PC-3 (cell line): Measurements from ENCODE around the gene NPLOC4. TPM values are rescaled to one million over a fixed set of nuclear protein-coding genes. Genes with fewer than 3 reads are reported as not detected.

Source experiments
- ATAC-seq: fragments of 200-7000 bp; cut with Tn5 transposase; 2 replicates; pipeline ENCODE4 v1.9.1; 2020; ENCODE audit warnings: mild to moderate bottlenecking, moderate library complexity
- BruUV-seq: library from RNA; stranded (reverse); fragments of 400-500 nt; replicated peaks from 2 replicates; lab custom pipeline; 2021; lab: Mats Ljungman, UMichigan
- CTCF ChIA-PET: fragments of 300-600 bp; sonication (Branson Sonifier 250); formaldehyde crosslinking; loops from one replicate; lab custom pipeline; 2022; ENCODE audit warnings: antibody characterized with exemption; lab: Charles Lee
- POLR2A ChIA-PET: fragments of 300-600 bp; sonication (Branson Sonifier 250); formaldehyde crosslinking; loops from one replicate; lab custom pipeline; 2022; ENCODE audit warnings: antibody characterized with exemption; ENCODE audit not compliant: unreplicated experiment; lab: Charles Lee
- DNase-seq: peaks from one replicate; pipeline ENCODE4 v3.0.0-alpha.2; 2015
- H2AFZ ChIP-seq: fragments of 300-600 bp; sonication (generic); 2 replicates; pipeline ENCODE4 v1.6.0; 2016; ENCODE audit warnings: antibody characterized with exemption, low read length
- H3F3A ChIP-seq: fragments of 300-600 bp; sonication (generic); one replicate; pipeline ENCODE4 v1.6.0; 2017; ENCODE audit warnings: antibody characterized with exemption, low read length, control low read depth, mild to moderate bottlenecking; ENCODE audit not compliant: unreplicated experiment
- H3K27ac ChIP-seq: fragments of 300-600 bp; sonication (generic); 2 replicates; pipeline ENCODE4 v1.5.1; 2016; ENCODE audit warnings: mild to moderate bottlenecking, low read length
- H3K27me3 ChIP-seq: fragments of 300-600 bp; sonication (generic); 2 replicates; pipeline ENCODE4 v1.6.1; 2016; ENCODE audit warnings: low read length, mixed read lengths
- H3K36me3 ChIP-seq: fragments of 300-600 bp; sonication (generic); 2 replicates; pipeline ENCODE4 v1.6.1; 2016; ENCODE audit warnings: low read depth, mixed run types, low read length, mixed read lengths
- H3K4me1 ChIP-seq: fragments of 300-600 bp; sonication (generic); 2 replicates; pipeline ENCODE4 v1.5.1; 2016; ENCODE audit warnings: low read length; ENCODE audit not compliant: insufficient read depth
- H3K4me2 ChIP-seq: fragments of 300-600 bp; sonication (generic); 2 replicates; pipeline ENCODE4 v1.6.0; 2016; ENCODE audit warnings: low read length
- H3K4me3 ChIP-seq: fragments of 300-600 bp; sonication (generic); 2 replicates; pipeline ENCODE4 v1.5.1; 2016; ENCODE audit warnings: mild to moderate bottlenecking, low read length, mixed read lengths
- H3K79me2 ChIP-seq: fragments of 300-600 bp; sonication (generic); 2 replicates; pipeline ENCODE4 v1.6.1; 2017; ENCODE audit warnings: low read length, mixed read lengths
- H3K9ac ChIP-seq: fragments of 300-600 bp; sonication (generic); 2 replicates; pipeline ENCODE4 v1.6.0; 2016; ENCODE audit warnings: mild to moderate bottlenecking, low read length
- H3K9me2 ChIP-seq: fragments of 300-600 bp; sonication (generic); replicated peaks from 2 replicates; pipeline ENCODE4 v1.6.1; 2016; ENCODE audit warnings: mixed run types, low read length, mixed read lengths
- H3K9me3 ChIP-seq: fragments of 300-600 bp; sonication (generic); 2 replicates; pipeline ENCODE4 v1.6.1; 2016; ENCODE audit warnings: low read length, mixed read lengths
- H4K20me1 ChIP-seq: fragments of 300-600 bp; sonication (generic); 2 replicates; pipeline ENCODE4 v1.6.1; 2016; ENCODE audit warnings: low read length, mixed read lengths
- CTCF ChIP-seq: fragments of 300-600 bp; sonication (generic); conservative IDR thresholded peaks from 2 replicates; pipeline ENCODE4 v1.5.1; 2017; ENCODE audit warnings: antibody characterized with exemption, low read depth, mild to moderate bottlenecking, low read length
- EZH2 ChIP-seq: fragments of 300-600 bp; sonication (generic); IDR thresholded peaks from one replicate; pipeline ENCODE4 v1.6.1; 2017; ENCODE audit warnings: antibody characterized with exemption, mild to moderate bottlenecking, low read length; ENCODE audit not compliant: unreplicated experiment
- EZH2phosphoT487 ChIP-seq: fragments of 300-600 bp; sonication (generic); IDR thresholded peaks from 2 replicates; pipeline ENCODE4 v1.6.1; 2018; ENCODE audit warnings: mild to moderate bottlenecking, antibody characterized with exemption, low read length, borderline replicate concordance
- intact Hi-C: fragments of 100-400 bp; cut with micrococcal nuclease; formaldehyde crosslinking; loops from 2 replicates; pipeline ENCODE4 v1.9.0; 2023
- total RNA-seq: library from RNA; depleted of rRNA; stranded (reverse); fragments of >200 nt; gene quantifications from 2 replicates; pipeline ENCODE4 v1.2.3, GENCODE V29; 2014

NPLOC4 gene
- total RNA-seq, 1 experiment from 2014 or later, result 109 TPM

- H3K9ac ChIP-seq, result 0 out of 2 replicates have a peak overlapping the region, but pooled peaks have one; percentile 7
- no peaks in the 10 kb centered on the region for H4K20me1 ChIP-seq
- no peaks in the 10 kb centered on the region for H3K9me3 ChIP-seq
- CTCF ChIA-PET, result no interaction called here
- peak; percentile 89 for DNase-seq
- no peaks in the 10 kb centered on the region for H3K27me3 ChIP-seq
- H3K36me3 ChIP-seq, result peaks cover 15% of the 10 kb centered on the region
- H2AFZ ChIP-seq, result peak overlapping the region; percentile 80
- H3F3A ChIP-seq, result no peaks in the 10 kb centered on the region
- H3K79me2 ChIP-seq, result peaks cover 31% of the 10 kb centered on the region
- peaks cover 41% of the 10 kb centered on the region for H3K4me1 ChIP-seq
- intact Hi-C loops, result loop anchor here (1.0 kb wide), 1 partner anchor 23 kb away; no protein-coding TSS in a partner anchor
- BruUV-seq, result no TSS peak
- H3K9me2 ChIP-seq, result no peaks in the 10 kb centered on the region
- TF ChIP-seq CTCF (no peak), EZH2phosphoT487 (no peak), EZH2 (no peak)
- POLR2A ChIA-PET, result interaction anchor here (0.6 kb wide), 1 partner anchor 25 kb away, joined by 5 read pairs; no protein-coding TSS in a partner anchor
- ATAC-seq, result peak; percentile 53
- H3K4me3 ChIP-seq, result peak overlapping the region; percentile 77
- peak overlapping the region; percentile 93 for H3K4me2 ChIP-seq
- peak overlapping the region; percentile 64 for H3K27ac ChIP-seq
These were observed 83.2 kb downstream of the NPLOC4 start for GRCh38 chr17:81553616-81554181.

GRCh38 chr17:81553018-81553615 lies 83.8 kb downstream of the NPLOC4 start:
- H4K20me1 ChIP-seq, result no peaks in the 10 kb centered on the region
- no TSS peak for BruUV-seq
- H3K9me2 ChIP-seq, result no peaks in the 10 kb centered on the region
- H3F3A ChIP-seq, result no peaks in the 10 kb centered on the region
- peak overlapping the region; percentile 80 for H2AFZ ChIP-seq
- peak; percentile 67 for ATAC-seq
- TF ChIP-seq CTCF, result peak; percentile 33; the same call in 1 of the 2 replicates
- TF ChIP-seq EZH2phosphoT487, result no peak
- TF ChIP-seq EZH2, result no peak
- intact Hi-C loops, result loop anchor here (1.0 kb wide), 1 partner anchor 23 kb away; no protein-coding TSS in a partner anchor
- no peaks in the 10 kb centered on the region for H3K9me3 ChIP-seq
- H3K4me2 ChIP-seq, result peak overlapping the region; percentile 93
- H3K79me2 ChIP-seq, result peaks cover 31% of the 10 kb centered on the region
- H3K36me3 ChIP-seq, result peaks cover 10% of the 10 kb centered on the region
- peak overlapping the region; percentile 64 for H3K27ac ChIP-seq
- POLR2A ChIA-PET, result interaction anchor here (0.6 to 0.8 kb wide), 2 partner anchors 25 to 150 kb away, joined by 3 to 5 read pairs; partner anchors contain the start of gene MRPL12
- H3K4me3 ChIP-seq, result peak overlapping the region; percentile 77
- peak overlapping the region; percentile 83 for H3K9ac ChIP-seq
- CTCF ChIA-PET, result no interaction called here
- DNase-seq, result peak; percentile 85
- no peaks in the 10 kb centered on the region for H3K27me3 ChIP-seq
- H3K4me1 ChIP-seq, result peaks cover 41% of the 10 kb centered on the region
